ENCODE results near the gene IGF2R.
"Not testable (repeated sequence)": the region's sequence is repeated elsewhere in the genome, so short reads cannot be mapped to it uniquely, and the experiment has no call there.

Gene IGF2R

GRCh38 chr6:160101277-160102205, 132.7 kb downstream of the IGF2R start:
- Mint-ChIP-seq H3K27me3 (no peaks in the 10 kb centered on the region), H3K9me3 (no peaks in the 10 kb centered on the region), H3K4me3 (no peak overlapping the region), H3K4me1 (ENCODE audit: low read depth) (peaks cover 20% of the 10 kb centered on the region), H3K36me3 (ENCODE audit: low read depth) (peaks cover 90% of the 10 kb centered on the region), H3K27ac (peak overlapping the region; percentile 84)

- H3K27ac Mint-ChIP-seq: peak overlapping the region; percentile 45
- peaks cover 87% of the 10 kb centered on the region for H3K36me3 Mint-ChIP-seq (ENCODE audit: low read depth)
- no peaks in the 10 kb centered on the region for H3K9me3 Mint-ChIP-seq
- H3K27me3 Mint-ChIP-seq: no peaks in the 10 kb centered on the region
- no peak overlapping the region for H3K4me3 Mint-ChIP-seq
- peaks cover 20% of the 10 kb centered on the region for H3K4me1 Mint-ChIP-seq (ENCODE audit: low read depth)
Observed at GRCh38 chr6:160102399-160102798, 133.5 kb downstream of the IGF2R start.

GRCh38 chr6:160102956-160103824, 134.3 kb downstream of the IGF2R start:
- Mint-ChIP-seq H3K4me3 (no peak overlapping the region), H3K4me1 (ENCODE audit: low read depth) (peaks cover 23% of the 10 kb centered on the region), H3K27me3 (no peaks in the 10 kb centered on the region), H3K36me3 (ENCODE audit: low read depth) (peaks cover 87% of the 10 kb centered on the region), H3K9me3 (no peaks in the 10 kb centered on the region), H3K27ac (no peak overlapping the region)

GRCh38 chr6:160103825-160104100, 134.9 kb downstream of the IGF2R start:
- Mint-ChIP-seq H3K27me3 (no peaks in the 10 kb centered on the region), H3K4me1 (ENCODE audit: low read depth) (peaks cover 22% of the 10 kb centered on the region), H3K4me3 (no peak overlapping the region), H3K27ac (no peak overlapping the region), H3K9me3 (no peaks in the 10 kb centered on the region), H3K36me3 (ENCODE audit: low read depth) (peaks cover 85% of the 10 kb centered on the region)

GRCh38 chr6:160104821-160105517, 136.1 kb downstream of the IGF2R start:
- peak overlapping the region; percentile 60 for H3K27ac Mint-ChIP-seq
- no peaks in the 10 kb centered on the region for H3K9me3 Mint-ChIP-seq
- H3K4me3 Mint-ChIP-seq: no peak overlapping the region
- H3K4me1 Mint-ChIP-seq (ENCODE audit: low read depth): peaks cover 15% of the 10 kb centered on the region
- no peaks in the 10 kb centered on the region for H3K27me3 Mint-ChIP-seq
- peaks cover 81% of the 10 kb centered on the region for H3K36me3 Mint-ChIP-seq (ENCODE audit: low read depth)

- H3K27me3 Mint-ChIP-seq: no peaks in the 10 kb centered on the region
- H3K4me3 Mint-ChIP-seq: no peak overlapping the region
- peaks cover 72% of the 10 kb centered on the region for H3K36me3 Mint-ChIP-seq (ENCODE audit: low read depth)
- no peaks in the 10 kb centered on the region for H3K9me3 Mint-ChIP-seq
- peaks cover 6% of the 10 kb centered on the region for H3K4me1 Mint-ChIP-seq (ENCODE audit: low read depth)
- H3K27ac Mint-ChIP-seq: no peak overlapping the region
Observed at GRCh38 chr6:160106010-160106409, 137.1 kb downstream of the IGF2R start.

- peaks cover 3% of the 10 kb centered on the region for H3K4me1 Mint-ChIP-seq (ENCODE audit: low read depth)
- H3K27ac Mint-ChIP-seq: no peak overlapping the region
- H3K9me3 Mint-ChIP-seq: no peaks in the 10 kb centered on the region
- H3K27me3 Mint-ChIP-seq: no peaks in the 10 kb centered on the region
- no peak overlapping the region for H3K4me3 Mint-ChIP-seq
- peaks cover 65% of the 10 kb centered on the region for H3K36me3 Mint-ChIP-seq (ENCODE audit: low read depth)
Observed at GRCh38 chr6:160106701-160107100, 137.8 kb downstream of the IGF2R start.

- peak overlapping the region; percentile 19 for H3K27ac Mint-ChIP-seq
- H3K9me3 Mint-ChIP-seq: no peaks in the 10 kb centered on the region
- no peak overlapping the region for H3K4me3 Mint-ChIP-seq
- no peaks in the 10 kb centered on the region for H3K27me3 Mint-ChIP-seq
- H3K4me1 Mint-ChIP-seq (ENCODE audit: low read depth): peaks cover 3% of the 10 kb centered on the region
- peaks cover 56% of the 10 kb centered on the region for H3K36me3 Mint-ChIP-seq (ENCODE audit: low read depth)
Observed at GRCh38 chr6:160108077-160108476, 139.2 kb downstream of the IGF2R start.

GRCh38 chr6:160110586-160111123, 141.8 kb downstream of the IGF2R start:
- no peak overlapping the region for H3K4me3 Mint-ChIP-seq
- H3K9me3 Mint-ChIP-seq: no peaks in the 10 kb centered on the region
- H3K27me3 Mint-ChIP-seq: no peaks in the 10 kb centered on the region
- peaks cover 3% of the 10 kb centered on the region for H3K4me1 Mint-ChIP-seq (ENCODE audit: low read depth)
- H3K27ac Mint-ChIP-seq: no peak overlapping the region
- H3K36me3 Mint-ChIP-seq (ENCODE audit: low read depth): peaks cover 30% of the 10 kb centered on the region

- Mint-ChIP-seq H3K9me3 (no peaks in the 10 kb centered on the region), H3K36me3 (ENCODE audit: low read depth) (peaks cover 20% of the 10 kb centered on the region), H3K27me3 (no peaks in the 10 kb centered on the region), H3K4me1 (ENCODE audit: low read depth) (peaks cover 3% of the 10 kb centered on the region), H3K4me3 (no peak overlapping the region), H3K27ac (no peak overlapping the region)
Observed at GRCh38 chr6:160111806-160112205, 142.9 kb downstream of the IGF2R start.

- Mint-ChIP-seq H3K9me3 (peaks cover 1% of the 10 kb centered on the region), H3K4me3 (no peak overlapping the region), H3K27me3 (no peaks in the 10 kb centered on the region), H3K27ac (peak overlapping the region; percentile 23), H3K4me1 (ENCODE audit: low read depth) (no peaks in the 10 kb centered on the region), H3K36me3 (ENCODE audit: low read depth) (peaks cover 22% of the 10 kb centered on the region)
Observed at GRCh38 chr6:160112628-160113299, 143.9 kb downstream of the IGF2R start.

- H3K27me3 Mint-ChIP-seq; H3K4me1 Mint-ChIP-seq (ENCODE audit: low read depth); H3K9me3 Mint-ChIP-seq; H3K4me3 Mint-ChIP-seq; H3K27ac Mint-ChIP-seq: not testable (repeated sequence)
- peaks cover 22% of the 10 kb centered on the region for H3K36me3 Mint-ChIP-seq (ENCODE audit: low read depth)
Observed at GRCh38 chr6:160114536-160114935, 145.7 kb downstream of the IGF2R start.

- no peaks in the 10 kb centered on the region for H3K27me3 Mint-ChIP-seq
Observed at GRCh38 chr6:160115421-160115820, 146.5 kb downstream of the IGF2R start.

GRCh38 chr6:160116411-160116810, 147.5 kb downstream of the IGF2R start:
- Mint-ChIP-seq H3K27ac (no peak overlapping the region), H3K4me1 (ENCODE audit: low read depth) (no peaks in the 10 kb centered on the region), H3K9me3 (peaks cover 4% of the 10 kb centered on the region), H3K27me3 (no peaks in the 10 kb centered on the region), H3K36me3 (ENCODE audit: low read depth) (peaks cover 23% of the 10 kb centered on the region), H3K4me3 (no peak overlapping the region)

More at GRCh38 chr6:160115421-160115820, 146.5 kb downstream of the IGF2R start:
- H3K9me3 Mint-ChIP-seq: peaks cover 4% of the 10 kb centered on the region
- H3K4me3 Mint-ChIP-seq: no peak overlapping the region
- peaks cover 23% of the 10 kb centered on the region for H3K36me3 Mint-ChIP-seq (ENCODE audit: low read depth)
- H3K27ac Mint-ChIP-seq: no peak overlapping the region
- no peaks in the 10 kb centered on the region for H3K4me1 Mint-ChIP-seq (ENCODE audit: low read depth)
